GM12892 (cell line): ENCODE results near the gene FILIP1L.

Experiments
- POLR2A ChIP-seq: IDR thresholded peaks from 2 replicates; pipeline ENCODE4 v1.6.1; 2011; ENCODE audit warnings: low read depth, low read length, control low read depth
- POLR2AphosphoS5 ChIP-seq: IDR thresholded peaks from 2 replicates; pipeline ENCODE4 v1.6.1; 2011; ENCODE audit warnings: low read depth, low read length, control low read depth
- TAF1 ChIP-seq: IDR thresholded peaks from 2 replicates; pipeline ENCODE4 v1.6.1; 2011; ENCODE audit warnings: low read depth, mild to moderate bottlenecking, control low read depth, low read length, borderline replicate concordance

DNA sequence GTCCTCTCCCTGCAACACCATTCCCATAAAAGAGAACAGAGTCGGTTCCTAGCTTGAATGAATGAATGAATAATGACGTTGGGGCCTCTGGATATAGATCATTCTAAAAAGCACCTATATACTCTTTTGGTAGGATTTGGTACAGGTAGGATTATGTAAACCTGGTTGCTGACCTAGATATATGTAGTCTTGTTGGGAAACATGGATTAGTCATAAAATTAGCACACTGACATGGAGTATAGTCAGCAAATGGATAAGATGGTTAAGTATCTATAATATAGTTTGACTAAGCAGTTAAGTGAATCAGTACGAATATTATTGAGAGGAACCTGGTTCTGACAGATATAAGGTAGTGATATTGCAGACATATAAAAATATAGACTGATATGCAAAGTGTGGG is 142.5 kb downstream of the FILIP1L start:
- TF ChIP-seq POLR2A (no peak), POLR2AphosphoS5 (no peak), TAF1 (no peak)
